MCF 10A (cell line): Measurements from ENCODE around the gene THAP2. TPM values are rescaled to one million over a fixed set of nuclear protein-coding genes. Genes with fewer than 3 reads are reported as not detected.

Experiments
- BruUV-seq: library from RNA; stranded (reverse); fragments of 400-500 nt; replicated peaks from 2 replicates; lab custom pipeline; 2021; lab: Mats Ljungman, UMichigan
- CTCF ChIA-PET: fragments of 300-600 bp; sonication (Branson Sonifier 250); formaldehyde crosslinking; extraction: SDS; loops from one replicate; lab custom pipeline; 2021; ENCODE audit warnings: antibody characterized with exemption, inconsistent platforms; lab: Yijun Ruan, JAX
- POLR2A ChIA-PET: fragments of 300-600, 350-650 bp; sonication (Branson Sonifier 250); formaldehyde crosslinking; extraction: SDS; loops from one replicate; lab custom pipeline; 2020; ENCODE audit warnings: antibody characterized with exemption, inconsistent platforms; lab: Yijun Ruan, JAX
- DNase-seq: peaks from one replicate; pipeline ENCODE4 v3.0.0-alpha.2; 2018; ENCODE audit not compliant: unreplicated experiment
- H3K27ac Mint-ChIP-seq: one replicate; pipeline ENCODE4 v1.8.0; 2022; ENCODE audit warnings: mild to moderate bottlenecking, low read depth, mixed read lengths; ENCODE audit not compliant: unreplicated experiment
- H3K27me3 Mint-ChIP-seq: one replicate; pipeline ENCODE4 v1.8.0; 2022; ENCODE audit warnings: mixed read lengths; ENCODE audit not compliant: insufficient read depth, unreplicated experiment
- H3K36me3 Mint-ChIP-seq: one replicate; pipeline ENCODE4 v1.8.0; 2022; ENCODE audit warnings: mild to moderate bottlenecking, moderate library complexity, mixed read lengths; ENCODE audit not compliant: insufficient read depth, unreplicated experiment
- H3K4me1 Mint-ChIP-seq: one replicate; pipeline ENCODE4 v1.8.0; 2022; ENCODE audit warnings: mixed read lengths; ENCODE audit not compliant: insufficient read depth, unreplicated experiment
- H3K4me3 Mint-ChIP-seq: one replicate; pipeline ENCODE4 v1.8.0; 2022; ENCODE audit warnings: mild to moderate bottlenecking, moderate library complexity, mixed read lengths; ENCODE audit not compliant: unreplicated experiment
- H3K9me3 Mint-ChIP-seq: one replicate; pipeline ENCODE4 v1.8.0; 2022; ENCODE audit warnings: mixed read lengths; ENCODE audit not compliant: unreplicated experiment
- intact Hi-C: fragments of 100-400 bp; cut with micrococcal nuclease; formaldehyde crosslinking; loops from 2 replicates; pipeline ENCODE4 v1.14.1; 2022
- total RNA-seq: library from RNA; stranded (reverse); gene quantifications from 2 replicates; pipeline ENCODE4 v1.2.3, GENCODE V29; 2022
- TF ChIP-seq, protein P1 (sequence below): fragments of 200-600 bp; IDR thresholded peaks from one replicate; pipeline ENCODE4 v1.8.0; 2022; ENCODE audit warnings: antibody characterized with exemption, mild to moderate bottlenecking; ENCODE audit not compliant: unreplicated experiment

THAP2 gene
- total RNA-seq, 1 experiment from 2014 or later, result 13.0 TPM

DNA sequence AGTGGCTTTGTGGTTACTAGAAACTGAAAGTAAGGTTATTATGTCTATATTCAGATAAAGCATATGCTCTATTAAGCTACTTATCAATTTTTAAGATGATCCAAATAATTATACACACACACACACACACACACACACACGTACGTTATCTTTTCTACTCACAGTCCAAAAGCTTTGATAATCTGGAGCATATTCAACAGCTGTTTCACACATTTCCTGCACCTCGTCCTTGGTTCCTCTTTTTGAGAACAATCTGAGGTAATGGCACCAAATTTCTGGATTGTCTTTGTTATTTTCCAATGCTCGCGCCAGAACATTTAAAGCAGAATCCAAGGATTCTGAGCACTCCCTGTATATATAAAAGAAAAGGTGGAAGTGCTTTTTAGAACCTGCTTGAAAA, 38.0 kb upstream of the THAP2 start:
- Mint-ChIP-seq H3K4me1 (peaks cover 10% of the 10 kb centered on the region), H3K4me3 (no peak overlapping the region), H3K36me3 (peaks cover 93% of the 10 kb centered on the region), H3K27me3 (no peaks in the 10 kb centered on the region), H3K9me3 (no peaks in the 10 kb centered on the region), H3K27ac (no peak overlapping the region)
- ChIA-PET CTCF (interaction anchor here (0.6 to 1.2 kb wide), 4 partner anchors 9 to 121 kb away, joined by 4 to 7 read pairs (median 4); no protein-coding TSS in a partner anchor), POLR2A (interaction anchor here (0.6 to 1.4 kb wide), 5 partner anchors 10 to 38 kb away, joined by 3 to 4 read pairs (median 3); partner anchors contain the start of genes THAP2 and ZFC3H1)
- intact Hi-C loops, result no loop called here
- TF ChIP-seq, protein P1, sequence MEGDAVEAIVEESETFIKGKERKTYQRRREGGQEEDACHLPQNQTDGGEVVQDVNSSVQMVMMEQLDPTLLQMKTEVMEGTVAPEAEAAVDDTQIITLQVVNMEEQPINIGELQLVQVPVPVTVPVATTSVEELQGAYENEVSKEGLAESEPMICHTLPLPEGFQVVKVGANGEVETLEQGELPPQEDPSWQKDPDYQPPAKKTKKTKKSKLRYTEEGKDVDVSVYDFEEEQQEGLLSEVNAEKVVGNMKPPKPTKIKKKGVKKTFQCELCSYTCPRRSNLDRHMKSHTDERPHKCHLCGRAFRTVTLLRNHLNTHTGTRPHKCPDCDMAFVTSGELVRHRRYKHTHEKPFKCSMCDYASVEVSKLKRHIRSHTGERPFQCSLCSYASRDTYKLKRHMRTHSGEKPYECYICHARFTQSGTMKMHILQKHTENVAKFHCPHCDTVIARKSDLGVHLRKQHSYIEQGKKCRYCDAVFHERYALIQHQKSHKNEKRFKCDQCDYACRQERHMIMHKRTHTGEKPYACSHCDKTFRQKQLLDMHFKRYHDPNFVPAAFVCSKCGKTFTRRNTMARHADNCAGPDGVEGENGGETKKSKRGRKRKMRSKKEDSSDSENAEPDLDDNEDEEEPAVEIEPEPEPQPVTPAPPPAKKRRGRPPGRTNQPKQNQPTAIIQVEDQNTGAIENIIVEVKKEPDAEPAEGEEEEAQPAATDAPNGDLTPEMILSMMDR, result no peak
- DNase-seq, result no peak
- BruUV-seq, result no TSS peak

DNA sequence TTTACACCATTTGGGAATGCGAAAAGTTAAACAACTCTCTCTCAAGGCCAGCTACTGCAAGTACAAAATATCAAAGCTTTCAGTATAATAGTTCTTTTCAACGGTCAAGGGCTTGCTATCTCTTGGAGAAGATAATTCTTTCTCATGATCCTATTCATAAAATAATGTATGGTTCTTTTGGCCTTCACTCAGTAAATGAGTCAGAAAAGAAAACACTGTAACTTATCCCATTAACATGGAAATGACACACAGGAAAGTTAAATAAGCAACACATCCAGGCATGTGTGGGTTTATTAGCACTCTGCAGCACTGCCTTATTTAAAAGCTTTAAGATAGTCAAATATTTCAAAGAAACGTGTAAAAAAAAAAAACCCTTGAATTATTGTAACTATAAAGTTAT, 37.3 kb upstream of the THAP2 start:
- ChIA-PET CTCF (interaction anchor here (0.6 to 1.9 kb wide), 6 partner anchors 10 to 120 kb away, joined by 3 to 13 read pairs (median 4); no protein-coding TSS in a partner anchor), POLR2A (interaction anchor here (1.0 to 1.4 kb wide), 4 partner anchors 9 to 37 kb away, joined by 3 to 13 read pairs (median 4); partner anchors contain the start of genes THAP2 and ZFC3H1)
- H3K4me3 Mint-ChIP-seq, result no peak overlapping the region
- peaks cover 93% of the 10 kb centered on the region for H3K36me3 Mint-ChIP-seq
- intact Hi-C loops, result no loop called here
- TF ChIP-seq, protein P1, result no peak
- no peak overlapping the region for H3K27ac Mint-ChIP-seq
- peak; percentile 17 for DNase-seq
- H3K4me1 Mint-ChIP-seq, result peaks cover 10% of the 10 kb centered on the region
- no TSS peak for BruUV-seq
- H3K27me3 Mint-ChIP-seq, result no peaks in the 10 kb centered on the region
- H3K9me3 Mint-ChIP-seq, result no peaks in the 10 kb centered on the region

DNA sequence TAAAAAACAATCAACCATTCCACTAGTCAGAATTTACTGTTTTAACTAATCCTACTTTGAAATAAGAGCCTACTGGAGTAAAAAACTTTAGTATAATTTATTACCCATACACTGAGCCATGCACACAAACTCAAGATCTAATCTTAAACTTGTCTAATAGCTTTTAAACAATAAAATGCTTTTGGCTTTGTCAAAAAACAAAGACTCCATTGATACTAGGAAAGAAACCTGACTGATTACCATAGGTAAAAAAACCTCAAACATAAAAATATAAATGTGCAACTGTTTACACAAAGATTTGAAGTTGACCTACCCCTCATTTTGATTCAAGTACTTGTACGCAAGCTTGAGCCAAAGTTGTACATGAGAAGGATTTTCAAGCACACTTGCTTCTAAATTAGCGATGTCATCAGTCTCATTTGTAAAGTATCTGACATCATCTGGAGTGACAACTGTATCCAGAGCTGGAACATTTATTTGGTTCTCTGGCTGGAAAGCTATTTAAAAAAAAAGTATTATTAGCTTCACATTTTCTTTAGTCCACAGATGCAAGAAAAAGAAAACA, 36.6 kb upstream of the THAP2 start:
- peaks cover 10% of the 10 kb centered on the region for H3K4me1 Mint-ChIP-seq
- intact Hi-C loops, result no loop called here
- ChIA-PET POLR2A (interaction anchor here (0.7 to 1.4 kb wide), 7 partner anchors 9 to 211 kb away, joined by 3 to 13 read pairs (median 3); partner anchors contain the start of genes THAP2 and ZFC3H1), CTCF (interaction anchor here (1.0 to 1.9 kb wide), 5 partner anchors 9 to 120 kb away, joined by 3 to 13 read pairs (median 4); no protein-coding TSS in a partner anchor)
- no peak overlapping the region for H3K4me3 Mint-ChIP-seq
- TF ChIP-seq, protein P1, result no peak
- no peaks in the 10 kb centered on the region for H3K27me3 Mint-ChIP-seq
- H3K27ac Mint-ChIP-seq, result no peak overlapping the region
- BruUV-seq, result no TSS peak
- H3K9me3 Mint-ChIP-seq, result no peaks in the 10 kb centered on the region
- no peak for DNase-seq
- peaks cover 93% of the 10 kb centered on the region for H3K36me3 Mint-ChIP-seq

DNA sequence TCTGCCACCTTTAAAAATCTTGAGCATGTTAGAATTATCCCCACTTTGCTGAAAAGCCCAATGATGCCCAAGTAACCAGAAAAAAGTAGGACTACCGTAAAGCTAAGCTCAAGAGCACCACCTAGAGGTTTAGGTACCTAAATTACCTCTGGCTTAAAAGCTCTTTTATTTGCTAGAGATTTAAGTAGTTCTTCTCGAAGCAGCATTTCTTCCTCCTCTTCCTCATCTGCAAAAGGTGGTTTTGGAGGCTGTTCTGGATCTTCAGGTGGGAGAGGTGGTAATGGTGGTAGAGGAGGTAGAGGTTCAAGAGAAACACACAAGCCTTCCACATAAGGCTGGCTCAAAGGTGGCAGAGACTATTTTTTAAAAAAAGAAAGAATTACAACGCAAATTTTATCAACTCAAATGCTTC, 27.4 kb upstream of the THAP2 start:
- TF ChIP-seq, protein P1, result peak; percentile 66
- H3K9me3 Mint-ChIP-seq, result no peaks in the 10 kb centered on the region
- no peak overlapping the region for H3K27ac Mint-ChIP-seq
- ChIA-PET CTCF (interaction anchor here (0.6 to 6.7 kb wide), 26 partner anchors 9 to 817 kb away, joined by 3 to 62 read pairs (median 5); partner anchors contain the start of gene TMEM19), POLR2A (interaction anchor here (0.7 to 1.8 kb wide), 14 partner anchors 10 to 202 kb away, joined by 3 to 11 read pairs (median 4); partner anchors contain the start of genes RAB21, THAP2, TMEM19 and ZFC3H1)
- DNase-seq, result peak; percentile 70
- no peaks in the 10 kb centered on the region for H3K27me3 Mint-ChIP-seq
- H3K4me1 Mint-ChIP-seq, result peaks cover 6% of the 10 kb centered on the region
- BruUV-seq, result no TSS peak
- intact Hi-C loops, result loop anchor here (1.0 kb wide), 2 partner anchors 111 to 221 kb away; no protein-coding TSS in a partner anchor
- H3K36me3 Mint-ChIP-seq, result peaks cover 96% of the 10 kb centered on the region
- no peak overlapping the region for H3K4me3 Mint-ChIP-seq
